Lower leg skin (tissue), 3 donors: ENCODE results near the gene PRICKLE2.

Experiments
- CTCF ChIP-seq, 3 donors: fragments of 450-650 bp; IDR thresholded peaks; one replicate each; pipeline ENCODE4 v1.5.1; 2016; ENCODE audit warnings: antibody characterized with exemption in 3 of 3, mild to moderate bottlenecking in 3 of 3, moderate library complexity in 2 of 3
- POLR2A ChIP-seq, 2 donors: fragments of 450-650 bp; IDR thresholded peaks; one replicate each; pipeline ENCODE4 v1.6.1; 2016 to 2017; ENCODE audit warnings: antibody characterized with exemption in 2 of 2, mild to moderate bottlenecking in 1 of 2, moderate library complexity in 1 of 2

GRCh38 chr3:64141476-64141875 lies 83.8 kb downstream of the PRICKLE2 start:
- TF ChIP-seq CTCF (IDR thresholded peaks at IDR 0.05), result no peak
- TF ChIP-seq POLR2A (IDR thresholded peaks at IDR 0.05), result no peak
